HG02642 (cell line): Measurements from ENCODE around the gene FAM151B.
"Not testable (repeated sequence)": the region's sequence is repeated elsewhere in the genome, so short reads cannot be mapped to it uniquely, and the experiment has no call there.

Source experiments
- ATAC-seq: cut with Tn5 transposase; IDR thresholded peaks from one replicate; pipeline ENCODE4 v1.9.1; 2021; ENCODE audit warnings: mild to moderate bottlenecking; ENCODE audit not compliant: unreplicated experiment, poor library complexity

The FAM151B gene

GRCh38 chr5:80487829-80488721 lies at the start of gene FAM151B:
TSS of gene FAM151B (plus strand) at chr5:80488100. CDS start at chr5:80488124, 24 bp downstream.
- ATAC-seq: peak; percentile 95

GRCh38 chr5:80438739-80439138 lies 49.2 kb upstream of the FAM151B start:
- no peak for ATAC-seq

- ATAC-seq: no peak
Measured at GRCh38 chr5:80439213-80439612, 48.7 kb upstream of the FAM151B start.

GRCh38 chr5:80442742-80443141 lies 45.2 kb upstream of the FAM151B start:
- ATAC-seq: no peak

GRCh38 chr5:80453366-80453765 lies 34.5 kb upstream of the FAM151B start:
- ATAC-seq: no peak

- ATAC-seq: no peak
Measured at GRCh38 chr5:80463269-80463668, 24.6 kb upstream of the FAM151B start.

GRCh38 chr5:80466669-80467485 lies 21.0 kb upstream of the FAM151B start:
- no peak for ATAC-seq

- ATAC-seq: no peak
Measured at GRCh38 chr5:80468131-80468530, 19.8 kb upstream of the FAM151B start.

- not testable (repeated sequence) for ATAC-seq
Measured at GRCh38 chr5:80470631-80471030, 17.3 kb upstream of the FAM151B start.

GRCh38 chr5:80474929-80475328 lies 13.0 kb upstream of the FAM151B start:
- ATAC-seq: no peak

GRCh38 chr5:80479713-80480112 lies 8.2 kb upstream of the FAM151B start:
- no peak for ATAC-seq

- ATAC-seq: no peak
Measured at GRCh38 chr5:80480354-80480753, 7.5 kb upstream of the FAM151B start.

GRCh38 chr5:80481019-80481893 lies 6.6 kb upstream of the FAM151B start:
- ATAC-seq: peak; percentile 68

GRCh38 chr5:80482578-80482977 lies 5.3 kb upstream of the FAM151B start:
- ATAC-seq: no peak

GRCh38 chr5:80483636-80484232 lies 4.2 kb upstream of the FAM151B start:
- ATAC-seq: no peak

- ATAC-seq: no peak
Measured at GRCh38 chr5:80487444-80487828, 464 bp upstream of the FAM151B start.

- ATAC-seq: no peak
Measured at GRCh38 chr5:80491296-80491695, 3.4 kb downstream of the FAM151B start.

GRCh38 chr5:80492741-80493140 lies 4.8 kb downstream of the FAM151B start:
- ATAC-seq: no peak

- ATAC-seq: not testable (repeated sequence)
Measured at GRCh38 chr5:80493443-80493842, 5.5 kb downstream of the FAM151B start.

GRCh38 chr5:80495891-80496290 lies 8.0 kb downstream of the FAM151B start:
- ATAC-seq: no peak
